Left ventricle myocardium inferior (tissue), 1 donor: ENCODE measurements around the gene ZCCHC24. TPM values are rescaled to one million over a fixed set of nuclear protein-coding genes. Genes with fewer than 3 reads are reported as not detected.

Experiments
- DNase-seq: peaks from one replicate; pipeline ENCODE4 v3.0.0-alpha.2; 2020
- H3K27ac ChIP-seq: fragments of 200-600 bp; replicated peaks from 2 replicates; pipeline ENCODE4 v1.8.0; 2021
- H3K27me3 ChIP-seq: fragments of 200-600 bp; 2 replicates; pipeline ENCODE4 v1.8.0; 2021; ENCODE audit warnings: low read depth
- H3K36me3 ChIP-seq: fragments of 200-600 bp; 2 replicates; pipeline ENCODE4 v1.8.0; 2021
- H3K4me1 ChIP-seq: fragments of 200-600 bp; 2 replicates; pipeline ENCODE4 v1.8.0; 2021
- H3K4me3 ChIP-seq: fragments of 200-600 bp; 2 replicates; pipeline ENCODE4 v1.8.0; 2021; ENCODE audit warnings: mild to moderate bottlenecking, moderate library complexity
- H3K9me3 ChIP-seq: fragments of 200-600 bp; replicated peaks from 2 replicates; pipeline ENCODE4 v1.8.0; 2021
- CTCF ChIP-seq: fragments of 200-600 bp; IDR thresholded peaks from 2 replicates; pipeline ENCODE4 v1.8.0; 2021; ENCODE audit warnings: antibody characterized with exemption, mild to moderate bottlenecking, borderline replicate concordance
- intact Hi-C: fragments of 100-400 bp; cut with micrococcal nuclease; formaldehyde crosslinking; loops from one replicate; pipeline ENCODE4 v1.11.0; 2022
- total RNA-seq: library from RNA; stranded (reverse); fragmentation: NEBNext Ultra II Directional; extraction: Animal tissue kit (Norgen Biotek cat#: 25700); gene quantifications from one replicate; pipeline ENCODE4 v1.2.1, GENCODE V29; 2021
- donor health status: DM: no; HTN: yes; CAD: no; lungs with severe emphysema.

The ZCCHC24 gene
- total RNA-seq, 1 donor from 2014 or later: 47.5 TPM

DNA sequence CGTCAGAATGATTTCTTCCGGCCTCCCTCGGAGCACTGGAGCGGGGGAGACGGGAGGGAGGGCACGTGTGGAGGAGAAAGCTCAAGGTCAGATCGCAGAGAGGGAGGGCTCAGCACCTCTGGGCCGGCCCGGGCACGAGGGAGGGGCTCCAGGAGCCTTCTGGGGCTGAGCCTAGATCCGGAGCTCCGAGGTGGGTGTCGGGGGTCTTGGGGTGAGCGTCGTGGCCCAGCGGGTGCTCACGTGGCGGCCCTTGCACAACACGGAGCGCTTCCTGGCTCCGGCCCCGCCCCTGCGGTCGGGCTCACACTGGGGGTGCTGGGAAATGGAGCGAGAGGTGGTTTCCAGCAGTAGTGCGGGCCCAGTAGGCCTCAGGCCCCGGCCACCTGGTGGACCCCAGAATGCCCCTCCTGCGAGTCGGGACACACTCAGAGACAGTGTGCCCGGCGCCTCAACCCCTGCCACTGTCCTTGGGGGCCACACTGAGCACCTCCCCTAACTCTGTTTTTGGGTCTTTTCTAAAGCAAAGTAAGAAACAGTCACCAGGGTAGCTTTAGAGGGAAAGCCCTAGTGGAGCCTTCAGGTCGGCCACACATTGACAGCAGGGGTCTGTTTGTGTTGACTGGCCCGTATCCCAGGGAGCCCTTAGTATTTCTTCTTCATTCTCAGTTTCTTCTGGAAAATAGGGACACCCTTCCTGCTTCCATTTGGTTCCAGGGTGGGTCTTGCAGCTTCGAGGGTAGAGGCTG is 97.4 kb downstream of the ZCCHC24 start:
- Histone ChIP-seq H3K9me3 (no peaks in the 10 kb centered on the region), H3K27me3 (no peaks in the 10 kb centered on the region), H3K36me3 (peaks cover 45% of the 10 kb centered on the region), H3K27ac (peak overlapping the region; percentile 95), H3K4me1 (peaks cover 43% of the 10 kb centered on the region), H3K4me3 (peak overlapping the region; percentile 91)
- intact Hi-C loops: no loop called here
- peak; percentile 75 for DNase-seq
- TF ChIP-seq CTCF: no peak

- Histone ChIP-seq H3K4me3 (peak within 1 kb of the TSS; percentile 91), H3K36me3 (peaks cover 38% of the 10 kb centered on the region), H3K27me3 (no peaks in the 10 kb centered on the region), H3K4me1 (peaks cover 50% of the 10 kb centered on the region), H3K9me3 (no peaks in the 10 kb centered on the region), H3K27ac (peak within 1 kb of the TSS; percentile 95)
- intact Hi-C loops: no loop called here
- DNase-seq: peak; percentile 96
- TF ChIP-seq CTCF: peak; percentile 99
These were observed 98.1 kb downstream of the ZCCHC24 start, which contains the start of gene PPIF for GRCh38 chr10:79347226-79347893. Gene PPIF (plus strand): TSS chr10:79347469. CDS start chr10:79347549, 80 bp downstream.

DNA sequence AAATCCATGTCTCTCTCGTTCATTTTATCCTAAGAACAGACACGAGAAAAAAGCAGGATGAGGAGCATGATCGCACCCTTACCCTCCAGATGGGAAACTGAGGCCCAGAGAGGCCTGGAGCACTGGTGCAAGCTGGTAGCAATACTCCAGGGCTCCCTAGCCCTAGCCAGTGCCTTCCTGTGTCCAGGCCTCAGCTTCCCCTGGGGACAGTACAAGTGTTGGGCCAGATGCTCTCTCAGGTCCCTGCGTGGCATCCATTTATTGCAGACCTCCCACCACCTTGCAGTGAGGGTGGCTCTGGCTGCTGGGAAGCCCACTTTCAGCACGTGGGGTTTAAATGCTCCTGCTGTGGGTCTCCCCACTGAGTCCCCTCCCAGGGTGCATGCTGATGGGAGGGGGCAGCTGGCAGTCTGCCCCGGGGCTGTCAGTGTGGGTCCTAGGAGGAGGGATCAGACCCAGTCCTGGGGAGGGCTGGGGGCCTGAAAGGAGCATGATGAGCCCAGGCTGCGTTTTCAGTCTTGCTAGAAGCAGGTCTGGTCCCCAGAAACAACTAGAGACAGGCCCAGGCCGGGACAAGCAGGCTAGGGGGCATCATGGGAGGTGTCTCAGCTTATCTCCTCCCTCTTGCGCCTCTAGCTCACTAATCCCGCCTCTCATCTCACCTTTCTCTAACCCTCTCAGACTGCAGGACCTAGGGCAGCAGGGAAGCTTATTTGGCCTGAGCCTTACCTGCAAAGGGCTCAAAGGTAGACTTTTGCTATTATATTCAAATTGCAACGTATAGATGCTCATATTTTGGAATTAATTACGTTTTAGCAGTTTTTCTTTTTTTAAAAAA is 98.8 kb downstream of the ZCCHC24 start:
- peaks cover 31% of the 10 kb centered on the region for H3K36me3 ChIP-seq

GRCh38 chr10:79346012-79346340 is 99.4 kb downstream of the ZCCHC24 start:
- Histone ChIP-seq H3K27me3 (no peaks in the 10 kb centered on the region), H3K9me3 (no peaks in the 10 kb centered on the region), H3K27ac (no peak overlapping the region), H3K36me3 (peaks cover 24% of the 10 kb centered on the region), H3K4me3 (no peak overlapping the region), H3K4me1 (peaks cover 62% of the 10 kb centered on the region)
- TF ChIP-seq CTCF: no peak
- DNase-seq: no peak
- intact Hi-C loops: no loop called here

More for the DNA sequence above, 98.8 kb downstream of the ZCCHC24 start:
- Histone ChIP-seq H3K4me1 (peaks cover 56% of the 10 kb centered on the region), H3K27me3 (no peaks in the 10 kb centered on the region), H3K9me3 (no peaks in the 10 kb centered on the region), H3K27ac (peak overlapping the region; percentile 95), H3K4me3 (peak overlapping the region; percentile 91)
- intact Hi-C loops: no loop called here
- TF ChIP-seq CTCF: no peak
- DNase-seq: no peak

DNA sequence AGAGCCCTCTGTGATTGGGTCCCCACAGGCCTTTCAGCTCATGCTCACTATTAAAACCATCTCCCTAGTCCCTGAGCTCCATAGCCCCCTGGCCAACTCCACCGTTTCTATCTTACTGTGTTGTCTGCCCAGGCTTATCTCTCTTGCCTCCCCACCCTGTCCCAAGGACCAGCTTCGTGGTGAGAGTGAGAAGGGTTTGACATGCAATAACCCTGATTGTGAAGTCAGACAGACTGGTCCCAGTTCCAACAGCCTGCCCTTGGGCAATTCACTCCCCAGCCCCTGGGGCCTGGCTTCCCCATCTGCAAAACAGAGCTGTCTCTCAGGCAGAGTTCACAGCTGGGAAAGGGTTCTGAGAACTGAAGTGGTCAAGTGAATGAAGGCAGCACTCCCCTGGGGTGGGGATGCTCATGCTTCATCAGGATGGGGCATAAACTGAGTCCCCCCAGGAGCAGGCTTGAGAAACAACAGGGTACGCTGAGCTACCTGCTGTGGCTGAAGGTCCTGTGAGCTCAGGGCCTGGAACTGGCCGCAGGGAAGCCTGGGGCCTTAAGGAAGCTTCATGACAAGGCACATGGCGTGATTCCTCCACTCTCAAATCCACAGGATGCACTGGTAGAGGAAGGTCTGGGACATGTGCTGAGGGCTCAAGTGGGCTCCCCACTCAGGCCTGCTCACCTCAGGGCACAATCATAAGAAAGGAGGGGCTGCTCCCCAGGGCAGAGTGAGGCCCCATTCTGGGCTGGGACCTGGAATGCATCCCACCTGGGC is 100.0 kb downstream of the ZCCHC24 start:
- peaks cover 19% of the 10 kb centered on the region for H3K36me3 ChIP-seq
- H3K27me3 ChIP-seq: no peaks in the 10 kb centered on the region
- no peak overlapping the region for H3K4me3 ChIP-seq
- H3K27ac ChIP-seq: no peak overlapping the region
- no peak for TF ChIP-seq CTCF
- intact Hi-C loops: no loop called here
- H3K9me3 ChIP-seq: no peaks in the 10 kb centered on the region
- peaks cover 64% of the 10 kb centered on the region for H3K4me1 ChIP-seq
- DNase-seq: no peak
